Ramos (cell line): ENCODE data around the gene PLSCR4.

ENCODE experiments used
- in situ Hi-C: fragments of 300-500 bp; cut with MboI; formaldehyde crosslinking; loops from one replicate; pipeline ENCODE4 v1.14.3; 2022; ENCODE audit warnings: low sequenced_read_pairs; ENCODE audit not compliant: unreplicated experiment

Gene PLSCR4

DNA sequence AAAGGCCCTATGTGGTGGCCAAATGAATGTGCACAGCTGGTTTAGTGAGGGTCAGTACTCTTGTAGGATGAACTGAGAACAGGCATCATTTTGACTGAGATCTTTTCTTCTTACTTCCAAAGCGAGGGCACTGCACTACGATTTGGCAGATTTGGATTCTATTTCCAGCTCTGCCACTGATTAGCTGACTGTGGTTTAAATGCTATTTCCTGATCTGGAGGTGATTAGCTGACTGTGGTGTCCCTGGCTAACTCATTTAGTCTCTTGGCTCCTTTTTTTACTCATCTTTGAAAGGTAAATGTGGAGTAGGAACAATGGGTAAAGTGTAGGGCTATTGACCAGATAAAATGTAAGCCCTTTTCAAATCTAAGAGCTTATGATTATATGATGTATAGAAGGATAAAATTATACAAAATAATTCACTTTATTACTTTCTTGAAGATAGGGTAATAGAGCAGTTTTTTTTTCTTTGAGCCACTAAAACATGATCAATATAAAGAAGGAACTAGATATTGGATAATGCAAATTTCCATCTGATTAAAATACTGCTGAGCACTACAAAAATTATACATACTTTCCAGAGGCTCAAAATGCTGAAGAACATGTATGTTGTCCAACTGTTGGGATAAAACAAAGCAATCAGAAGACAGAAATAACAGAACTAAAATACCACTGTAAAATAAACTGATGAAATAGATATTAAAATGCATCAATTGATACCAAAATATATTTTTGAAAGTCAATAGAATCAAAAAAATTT lies 50.3 kb downstream of the PLSCR4 start:
- in situ Hi-C loops, result loop anchor here (25.0 kb wide), 1 partner anchor 387 kb away; no protein-coding TSS in a partner anchor

DNA sequence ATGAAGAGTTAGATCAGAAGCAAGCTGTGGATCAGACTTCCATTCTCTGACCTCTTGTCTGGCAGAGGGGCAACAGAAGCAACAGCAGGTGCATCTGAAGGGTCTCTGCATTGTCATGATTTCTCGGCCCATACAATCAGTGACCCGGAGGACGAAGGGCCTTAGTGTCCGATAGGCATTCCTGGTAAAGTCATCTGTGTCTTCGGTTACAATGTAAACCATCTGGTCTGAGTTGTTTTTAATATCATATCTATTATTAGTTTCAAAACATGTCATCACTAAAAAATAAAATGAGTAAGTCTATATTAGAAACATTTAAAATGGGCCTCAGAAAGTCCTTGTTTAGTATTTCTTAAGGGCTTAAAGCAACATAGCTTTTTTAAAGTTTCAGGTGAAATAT lies 51.1 kb downstream of the PLSCR4 start:
- in situ Hi-C loops, result loop anchor here (25.0 kb wide), 1 partner anchor 388 kb away; no protein-coding TSS in a partner anchor

DNA sequence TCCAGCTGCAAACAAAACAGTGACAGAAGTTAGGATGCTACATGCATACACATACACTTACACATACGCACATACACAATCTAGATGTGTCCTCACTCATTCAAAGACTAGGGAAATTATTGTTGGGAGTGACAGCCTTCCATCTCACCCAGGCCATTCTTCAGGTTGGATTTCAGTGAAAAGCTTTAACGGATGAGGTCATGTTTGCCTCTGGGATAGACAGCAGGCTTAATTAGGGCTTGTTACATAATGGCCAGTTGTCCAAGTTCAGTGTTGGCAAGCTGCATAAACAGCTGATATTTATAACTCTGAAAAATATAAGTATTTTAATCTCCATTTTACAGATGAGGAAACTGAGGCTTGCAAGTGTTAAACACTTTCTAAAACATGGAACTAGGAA lies 54.1 kb downstream of the PLSCR4 start:
- in situ Hi-C loops, result no loop called here

DNA sequence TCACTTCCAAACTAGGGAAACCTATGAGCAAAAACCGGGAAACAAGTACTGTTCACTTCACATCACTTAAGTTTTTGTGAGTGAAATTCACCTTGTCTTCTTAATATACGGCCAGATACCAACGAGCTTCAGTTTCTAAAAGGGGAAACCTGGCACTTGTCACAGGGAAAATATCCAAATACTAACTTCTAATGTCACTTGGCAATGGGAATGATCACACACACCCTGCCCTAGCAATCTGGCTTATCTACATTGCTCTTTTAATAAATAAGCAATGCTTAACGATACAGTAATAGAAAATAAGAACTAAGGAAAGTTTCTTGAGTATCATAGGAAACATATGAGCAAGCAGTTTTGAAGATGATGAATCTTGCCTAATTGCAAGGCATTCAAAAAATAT lies 55.3 kb downstream of the PLSCR4 start:
- in situ Hi-C loops, result no loop called here

DNA sequence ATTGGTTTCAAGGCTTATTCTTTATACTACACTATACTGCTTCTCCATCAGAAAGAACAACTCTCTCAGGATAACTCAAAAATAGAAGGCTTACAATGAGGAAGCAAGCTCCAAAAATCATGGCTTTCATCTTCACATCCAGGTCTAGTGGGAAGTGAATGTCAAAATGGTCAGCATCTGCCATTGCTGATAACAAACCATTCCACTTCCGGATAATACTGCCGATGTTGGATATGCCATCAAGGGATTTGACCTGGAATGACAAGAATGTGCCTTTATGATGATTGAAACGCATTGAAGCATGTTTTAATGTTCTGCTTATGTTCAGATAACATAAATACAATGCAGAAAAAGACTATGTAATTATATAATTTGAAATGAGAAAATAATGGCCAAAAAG lies 55.9 kb downstream of the PLSCR4 start:
- in situ Hi-C loops, result no loop called here

DNA sequence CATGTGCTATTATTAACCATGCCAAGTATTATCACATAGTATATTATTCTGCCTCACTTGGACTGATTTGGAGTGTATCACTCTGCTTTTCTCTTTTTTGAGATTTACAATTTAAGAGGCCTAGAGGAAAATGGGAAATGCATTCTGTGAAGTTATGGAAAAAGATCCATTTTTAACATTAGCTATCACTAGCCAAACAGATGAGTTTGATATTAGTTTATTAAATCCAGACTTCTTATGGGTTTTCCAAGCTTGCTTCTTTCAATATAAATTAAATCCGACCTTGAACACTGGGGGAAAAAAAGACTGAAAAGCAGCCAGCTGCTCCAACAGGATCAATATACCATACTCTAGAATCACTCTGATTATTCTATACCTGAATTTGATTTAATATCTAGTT lies 59.9 kb downstream of the PLSCR4 start:
- in situ Hi-C loops, result no loop called here

DNA sequence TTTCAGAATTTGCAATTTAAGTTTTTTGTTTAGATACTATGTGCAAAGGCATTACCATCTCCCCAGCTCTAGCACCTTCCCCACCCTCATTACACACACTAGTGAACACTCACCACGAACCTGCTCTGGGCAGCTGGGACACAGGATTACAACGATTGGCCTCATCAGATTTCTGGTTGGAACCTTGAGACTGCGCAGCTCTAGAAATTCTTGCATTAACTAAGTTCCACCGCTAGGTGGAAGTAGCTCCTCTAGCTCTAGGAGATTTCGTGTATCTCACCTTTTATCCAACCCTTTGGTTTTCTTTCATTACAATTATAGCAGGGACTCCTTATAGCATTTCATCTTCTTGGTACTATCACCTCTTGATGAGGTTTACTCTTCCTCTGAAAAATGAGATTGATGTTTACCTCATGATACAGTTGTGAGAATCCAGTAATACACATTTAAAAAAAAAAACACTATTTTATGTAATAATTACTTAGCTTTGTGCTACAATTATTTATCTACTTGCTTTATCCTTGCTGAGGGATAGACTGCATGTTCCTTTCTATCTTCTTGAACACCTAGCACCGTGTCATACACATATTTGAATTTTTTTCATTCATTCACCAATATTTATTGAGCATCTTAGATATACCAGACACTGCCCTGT lies 61.3 kb downstream of the PLSCR4 start:
- in situ Hi-C loops, result no loop called here

DNA sequence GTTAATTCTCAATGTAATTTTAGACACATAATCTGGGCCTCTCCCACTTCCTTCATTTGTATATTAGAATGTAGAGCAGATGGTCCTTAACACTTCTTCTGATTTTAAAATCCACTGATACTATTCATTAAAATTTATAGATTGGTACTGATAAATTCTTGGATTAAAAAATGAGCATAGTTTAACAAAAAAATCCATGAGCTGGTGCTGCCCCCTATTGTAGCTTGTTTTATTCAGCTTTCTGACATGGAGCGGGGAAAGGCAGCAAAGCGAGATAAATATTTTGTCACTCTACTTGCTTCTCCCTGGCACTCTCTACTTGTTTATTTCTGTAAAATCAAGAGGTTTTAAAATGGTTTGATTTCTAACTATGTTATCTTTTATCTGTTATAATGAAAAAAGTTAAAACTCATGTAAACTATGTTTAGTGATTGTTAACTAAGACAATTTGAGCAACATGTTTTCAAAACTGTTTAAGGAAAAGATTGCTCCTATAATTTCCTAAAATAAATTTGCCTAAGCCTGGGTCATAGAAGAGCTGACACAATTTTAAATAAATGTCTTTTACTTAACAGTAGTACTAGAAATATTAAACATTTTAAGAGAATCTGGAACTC lies 63.5 kb downstream of the PLSCR4 start:
- in situ Hi-C loops, result no loop called here

DNA sequence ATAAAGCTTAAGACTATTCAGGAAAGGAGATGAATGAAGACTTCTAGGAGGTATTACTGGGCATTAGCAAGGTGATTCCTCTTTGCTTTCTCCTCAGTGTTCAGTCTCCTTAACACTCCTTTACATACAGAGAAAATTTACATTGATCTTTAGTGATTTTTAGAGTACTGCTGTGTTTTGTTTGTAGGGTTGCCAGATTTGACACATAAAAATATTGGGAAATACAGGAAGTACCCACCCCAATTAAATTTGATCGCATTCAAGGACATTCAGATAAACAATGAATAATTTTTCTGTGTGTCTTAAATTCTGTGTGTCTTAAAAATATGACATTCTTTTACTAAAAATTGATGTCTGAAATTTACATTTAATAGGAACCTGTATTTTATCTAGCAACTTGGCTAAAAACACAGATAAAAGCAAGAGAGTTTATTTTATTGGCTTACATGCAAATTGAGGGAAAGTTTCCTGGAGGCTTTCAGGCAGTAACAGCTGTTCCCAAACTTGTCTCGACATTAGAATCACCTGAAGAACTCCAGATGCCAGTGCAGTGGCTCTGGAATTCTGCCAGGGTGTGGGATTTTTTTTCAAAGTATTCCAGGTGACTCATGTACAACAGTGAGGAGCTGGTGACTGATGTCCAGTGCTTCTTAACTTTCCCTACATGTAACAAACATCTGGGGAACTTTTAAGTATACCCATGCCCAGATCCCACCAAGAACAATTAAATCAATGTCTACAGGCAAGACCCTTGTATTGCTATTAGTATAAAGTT lies 66.5 kb downstream of the PLSCR4 start:
- in situ Hi-C loops, result no loop called here

DNA sequence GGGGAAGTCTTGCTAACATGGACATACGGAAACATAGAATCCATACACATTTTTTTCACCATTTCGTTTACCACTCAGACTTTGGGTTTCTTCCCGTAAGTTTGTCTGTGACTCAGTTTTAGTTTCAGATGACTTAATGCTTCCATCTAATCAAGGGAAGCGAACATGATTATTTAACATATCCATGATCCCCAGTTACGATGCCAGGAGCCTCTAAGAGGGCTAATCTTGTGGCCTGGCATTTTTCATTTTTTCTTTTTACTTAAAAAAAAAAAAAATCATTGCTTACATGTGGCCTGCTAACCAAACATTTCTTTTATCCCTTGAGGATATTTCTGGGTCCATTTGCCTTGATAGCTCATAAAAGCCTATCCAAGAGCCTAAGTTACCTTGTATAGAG lies 69.7 kb downstream of the PLSCR4 start:
- in situ Hi-C loops, result no loop called here

DNA sequence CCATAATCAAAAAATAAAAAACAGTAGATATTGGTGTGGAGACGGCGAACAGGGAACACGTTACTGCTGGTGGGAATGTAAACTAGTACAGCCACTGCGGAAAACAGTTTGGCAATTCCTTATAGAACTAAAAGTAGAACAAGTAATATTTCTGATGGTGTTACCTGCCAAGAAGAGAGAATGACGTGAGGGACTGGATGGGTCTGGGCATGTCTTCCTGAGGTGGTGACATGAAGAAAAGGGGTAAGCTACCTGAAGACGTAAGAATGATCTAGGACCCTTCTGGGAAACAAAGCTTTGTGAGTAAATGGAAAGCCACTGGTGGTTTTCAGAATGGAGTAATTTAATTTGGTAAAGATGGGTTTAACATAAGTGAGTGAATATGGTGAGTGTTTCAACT lies 70.5 kb downstream of the PLSCR4 start:
- in situ Hi-C loops, result no loop called here

DNA sequence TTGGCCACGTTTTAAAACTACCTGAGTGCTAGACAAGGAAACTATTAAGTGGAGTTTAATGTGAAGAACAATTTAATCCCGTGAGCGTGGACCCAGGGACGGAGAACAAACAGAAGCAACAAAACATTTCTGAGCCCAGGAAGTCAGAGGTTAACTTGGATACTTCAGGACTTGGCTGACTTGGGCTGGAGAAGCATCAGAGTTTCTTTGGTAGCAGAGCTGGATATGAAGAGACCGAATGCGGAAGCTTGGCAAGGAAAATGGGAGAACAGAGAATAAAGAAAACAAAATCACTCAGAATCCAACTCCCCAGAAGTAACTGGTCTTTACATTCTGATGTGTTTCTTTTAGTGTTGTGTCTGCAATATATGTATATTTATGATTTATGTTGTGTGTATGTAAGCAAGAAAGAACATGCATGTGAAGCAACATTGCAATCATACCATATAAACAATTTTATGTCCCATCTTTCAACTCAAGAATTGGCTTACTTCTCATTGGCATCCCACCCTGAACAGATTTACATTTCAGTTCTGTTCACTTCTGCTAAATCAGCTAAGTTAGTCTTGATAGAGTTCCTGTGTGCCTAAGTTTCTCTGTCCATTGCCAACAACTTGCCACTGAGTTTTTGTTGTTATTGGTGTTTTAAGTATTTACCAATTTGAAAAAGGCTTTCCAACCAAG lies 72.8 kb downstream of the PLSCR4 start:
- in situ Hi-C loops, result no loop called here

DNA sequence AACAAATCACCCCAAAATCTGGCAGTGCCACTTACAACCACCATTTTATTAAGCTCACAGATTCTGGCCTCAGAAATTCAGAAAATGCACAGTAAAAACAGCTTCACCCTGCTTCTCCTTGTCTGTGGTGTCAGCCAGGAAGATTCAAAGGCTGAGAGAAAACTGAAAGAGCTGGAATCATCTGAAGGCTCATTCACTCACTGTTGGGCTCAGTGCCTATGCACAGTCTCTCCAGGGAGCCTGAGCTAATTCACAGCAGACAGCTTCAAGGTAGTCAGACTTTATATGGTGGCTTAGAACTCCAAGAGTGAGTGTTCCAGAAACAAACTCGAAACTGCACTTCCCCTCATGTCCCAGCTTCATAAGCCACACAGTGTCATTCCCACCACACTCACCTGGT lies 73.4 kb downstream of the PLSCR4 start:
- in situ Hi-C loops, result no loop called here

DNA sequence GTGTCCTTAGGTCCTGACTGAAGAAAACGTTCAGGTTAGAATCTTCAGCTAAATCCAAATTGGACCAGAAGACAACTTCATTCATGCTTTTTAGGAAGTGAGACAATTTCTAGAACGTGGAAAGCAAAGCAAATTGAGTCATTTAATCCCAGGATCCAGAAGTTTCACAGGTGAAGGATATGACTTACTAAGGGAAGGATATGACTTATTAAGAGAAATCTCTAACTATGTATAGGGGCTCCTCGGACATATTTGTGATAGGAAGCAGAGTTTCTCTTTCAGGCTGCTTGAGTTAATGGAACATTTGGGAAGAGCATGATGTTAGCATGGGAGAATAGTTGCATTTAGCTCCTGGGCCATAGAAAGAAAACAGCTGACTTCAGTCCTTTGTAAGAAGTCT lies 73.8 kb downstream of the PLSCR4 start:
- in situ Hi-C loops, result no loop called here

DNA sequence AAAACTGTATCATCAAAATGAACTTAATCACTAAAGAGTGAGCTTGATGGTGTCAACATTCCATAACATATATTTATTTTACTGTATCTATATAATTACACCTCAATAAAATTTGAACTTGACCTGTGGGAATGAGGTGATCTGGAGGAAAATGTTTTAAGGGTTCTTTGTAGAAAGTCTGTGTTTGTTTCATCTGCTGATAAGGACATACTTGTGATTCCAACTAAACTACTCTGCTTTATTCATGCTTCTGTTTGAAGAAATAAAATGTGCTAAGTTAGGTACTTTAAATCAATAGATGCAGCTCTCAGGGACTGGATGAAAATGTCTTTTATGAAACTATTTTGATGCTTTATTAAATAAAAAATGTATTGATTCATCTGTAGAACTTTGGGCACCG lies 78.3 kb downstream of the PLSCR4 start:
- in situ Hi-C loops, result no loop called here

DNA sequence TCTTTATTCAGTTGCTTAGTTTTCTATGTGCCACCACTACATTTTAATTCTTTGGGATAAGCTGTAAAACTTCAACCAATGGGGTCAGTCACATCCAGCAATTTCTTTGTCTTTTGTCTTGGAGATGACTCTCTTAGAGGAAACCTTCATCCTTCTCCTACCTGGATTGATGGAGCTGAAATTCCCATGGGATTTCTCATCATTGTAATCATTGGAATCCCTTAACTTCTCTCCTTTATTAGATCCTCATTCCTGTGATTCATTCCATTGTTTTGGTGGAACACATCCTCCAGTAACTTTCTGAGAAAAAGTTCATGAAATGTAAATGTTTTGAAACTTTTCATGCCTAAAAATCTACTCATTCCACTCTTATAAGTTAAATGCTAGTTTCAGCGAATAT lies 80.3 kb downstream of the PLSCR4 start:
- in situ Hi-C loops, result no loop called here

DNA sequence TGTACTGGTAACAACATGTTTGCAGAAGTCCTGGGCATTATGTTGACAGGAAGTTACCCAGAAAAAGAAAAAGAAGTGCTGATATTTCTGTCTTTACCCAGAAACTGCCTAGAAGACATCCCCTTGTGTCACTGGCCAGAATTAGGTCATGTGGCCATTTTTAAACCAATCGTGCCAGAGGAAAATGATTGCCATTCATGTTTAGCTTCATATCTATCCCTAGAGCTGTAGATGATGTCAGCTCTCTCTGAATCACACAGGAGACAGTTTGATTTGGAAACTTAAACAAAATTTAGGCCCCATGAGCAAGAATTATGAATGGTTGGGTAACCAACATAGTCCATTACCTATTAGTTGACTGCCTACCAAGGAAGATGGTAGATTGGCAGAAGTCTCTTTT lies 81.0 kb downstream of the PLSCR4 start:
- in situ Hi-C loops, result no loop called here

DNA sequence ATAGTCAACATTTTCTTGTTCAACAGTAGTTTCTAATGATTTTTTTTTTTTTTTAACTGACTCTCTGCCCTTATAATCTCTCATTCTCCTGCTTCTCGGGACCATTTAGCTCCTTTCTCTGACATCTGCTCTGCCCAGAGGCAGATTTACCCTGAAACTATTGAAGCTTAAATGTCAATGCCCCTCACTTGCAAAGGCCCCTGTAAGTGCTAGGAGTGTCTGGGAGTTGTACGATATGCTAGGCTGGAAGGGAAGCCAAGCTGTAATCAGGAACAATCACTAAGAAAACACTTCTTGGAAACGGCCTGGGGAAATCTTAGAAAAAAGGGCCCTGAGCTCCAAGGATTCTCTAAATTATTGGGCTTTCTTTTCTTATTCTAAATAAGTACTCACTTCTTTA lies 84.1 kb downstream of the PLSCR4 start:
- in situ Hi-C loops, result no loop called here

DNA sequence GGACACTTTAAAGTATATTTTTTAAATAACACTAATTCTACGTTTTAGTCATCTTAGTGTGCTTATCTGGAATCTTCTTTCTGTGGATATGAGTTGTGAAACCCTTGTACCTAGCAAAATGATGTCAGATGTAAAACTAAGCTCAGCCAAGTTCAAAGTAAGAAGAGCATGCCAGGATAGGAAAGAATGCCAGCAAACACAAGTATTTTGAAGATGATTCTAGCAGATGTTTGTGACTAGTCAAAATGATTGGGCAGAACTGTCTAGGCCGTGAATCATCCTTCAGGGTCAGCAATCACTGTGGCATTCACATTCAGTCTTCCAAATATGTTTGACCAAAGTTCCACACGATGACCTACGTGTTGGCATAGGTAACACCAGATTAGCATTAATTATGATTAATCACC lies 84.5 kb downstream of the PLSCR4 start:
- in situ Hi-C loops, result no loop called here

DNA sequence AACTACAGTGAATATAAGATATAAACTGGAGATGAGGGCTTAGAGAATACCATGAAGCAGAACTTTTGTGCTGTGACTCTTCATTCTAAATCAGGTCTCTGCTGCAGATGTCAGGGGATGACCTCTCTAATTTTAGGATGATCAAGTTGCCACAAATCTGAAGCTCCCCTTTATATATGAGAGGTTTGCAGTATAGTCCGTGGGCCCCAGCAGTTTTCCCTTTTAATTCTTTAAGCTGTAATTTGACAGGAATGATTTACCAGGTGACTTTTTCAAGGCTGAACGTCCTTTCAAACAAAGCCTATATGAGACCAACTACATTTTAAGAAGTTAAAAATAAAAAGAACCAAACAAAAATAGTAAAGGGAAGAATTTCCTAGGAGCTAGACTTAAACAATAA lies 85.0 kb downstream of the PLSCR4 start:
- in situ Hi-C loops, result no loop called here
